HG03378 (cell line): ENCODE results near the gene UPK3A.
"Not testable (repeated sequence)": the region's sequence is repeated elsewhere in the genome, so short reads cannot be mapped to it uniquely, and the experiment has no call there.

ENCODE experiments used
- ATAC-seq: cut with Tn5 transposase; IDR thresholded peaks from one replicate; pipeline ENCODE4 v1.9.1; 2021; ENCODE audit warnings: mild to moderate bottlenecking, moderate library complexity; ENCODE audit not compliant: unreplicated experiment

The UPK3A gene

GRCh38 chr22:45254789-45255278 is 29.9 kb upstream of the UPK3A start:
- ATAC-seq: no peak

DNA sequence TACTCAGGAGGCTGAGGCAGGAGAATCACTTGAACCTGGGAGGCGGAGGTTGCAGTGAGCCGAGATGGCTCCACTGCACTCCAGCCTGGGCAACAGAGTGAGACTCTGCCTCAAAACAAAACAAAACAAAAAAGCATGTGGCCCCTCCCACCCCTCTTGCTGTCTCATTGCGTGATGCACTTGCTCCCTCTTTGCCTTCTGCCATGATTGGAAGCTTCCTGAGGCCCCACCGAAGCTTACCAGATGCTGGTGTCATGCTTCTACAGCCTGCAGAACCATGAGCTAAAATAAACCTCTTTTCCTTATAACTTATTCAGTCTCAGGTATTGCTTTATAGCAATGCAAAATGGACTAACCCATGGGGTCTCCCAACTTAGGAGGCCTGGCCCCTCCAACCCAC is 26.8 kb upstream of the UPK3A start:
- ATAC-seq: not testable (repeated sequence)

DNA sequence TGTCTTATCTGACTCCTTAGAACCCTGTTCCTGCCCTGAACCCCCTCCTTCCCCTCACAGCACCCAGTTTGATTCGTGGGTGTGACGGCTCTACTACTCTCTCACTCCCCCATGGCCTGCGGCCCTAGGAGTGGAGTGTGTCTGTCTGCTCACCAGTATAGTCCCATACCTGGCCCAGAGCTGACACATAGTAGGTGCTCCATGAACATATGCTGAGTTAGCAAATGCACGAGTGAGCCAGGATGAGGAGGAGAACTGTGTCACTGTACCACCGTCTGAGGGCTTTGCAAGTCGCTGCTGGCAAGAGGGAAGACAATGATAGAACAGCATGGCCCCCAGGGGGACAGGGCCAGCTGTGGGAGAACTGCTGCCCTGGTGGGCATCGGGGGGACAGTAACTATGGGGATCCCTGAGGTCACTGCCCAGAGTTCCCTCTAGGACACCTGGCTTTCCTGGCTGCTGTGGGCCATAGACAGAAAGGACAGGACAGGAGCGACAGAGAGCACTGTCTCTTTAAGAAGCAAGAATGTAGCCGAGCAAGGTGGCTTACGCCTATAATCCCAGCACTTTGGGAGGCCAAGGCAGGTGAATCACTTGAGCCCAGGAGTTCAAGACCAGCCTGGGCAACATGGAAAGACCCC is 24.9 kb upstream of the UPK3A start:
- no peak for ATAC-seq

- not testable (repeated sequence) for ATAC-seq
Measured at GRCh38 chr22:45260395-45260759, 24.4 kb upstream of the UPK3A start.

- no peak for ATAC-seq
Measured at GRCh38 chr22:45261407-45262088, 23.2 kb upstream of the UPK3A start.

- no peak for ATAC-seq
Measured at GRCh38 chr22:45262195-45262930, 22.4 kb upstream of the UPK3A start.

GRCh38 chr22:45262931-45263462 is 21.8 kb upstream of the UPK3A start:
- ATAC-seq: peak; percentile 24

DNA sequence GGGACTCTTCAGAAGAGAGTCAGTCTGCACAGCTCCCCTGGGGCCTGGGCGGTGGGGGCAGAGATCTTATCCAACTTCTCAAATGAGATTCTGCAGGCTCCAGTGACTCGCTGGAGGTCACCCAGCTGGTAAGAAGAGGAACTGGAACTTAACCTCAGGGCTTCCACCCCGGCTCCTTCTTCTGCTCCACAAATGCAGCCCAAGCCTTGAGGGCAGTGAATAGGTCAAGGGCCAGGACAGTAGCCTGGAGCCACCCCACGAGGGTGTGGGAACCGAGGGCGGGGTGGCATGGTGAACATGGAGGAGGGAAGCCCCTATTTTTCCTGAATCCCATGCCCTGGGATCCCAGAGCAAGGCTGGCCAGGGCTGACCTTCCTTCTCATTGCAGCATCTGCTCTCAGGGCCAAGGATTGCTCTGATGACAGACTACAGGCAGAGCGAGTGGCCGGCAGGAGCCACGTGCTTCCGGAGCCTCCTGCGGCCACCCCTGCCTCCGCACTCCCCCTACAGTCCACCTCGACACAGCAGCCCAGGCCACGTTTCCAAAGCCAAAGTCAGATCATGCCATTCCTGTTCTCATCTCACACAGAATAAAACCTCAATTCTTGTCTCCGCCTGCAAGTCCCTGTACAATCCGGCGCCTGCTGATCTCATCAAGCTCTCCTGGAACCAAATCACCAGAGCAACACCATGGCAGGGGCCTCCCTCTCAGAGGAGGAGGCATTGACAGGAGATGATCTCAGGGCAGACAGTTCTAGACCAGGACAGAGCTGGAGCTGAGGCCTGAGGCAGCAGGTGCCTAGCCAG is 21.1 kb upstream of the UPK3A start:
- ATAC-seq: peak; percentile 76

GRCh38 chr22:45265535-45265934 is 19.2 kb upstream of the UPK3A start:
- ATAC-seq: no peak

DNA sequence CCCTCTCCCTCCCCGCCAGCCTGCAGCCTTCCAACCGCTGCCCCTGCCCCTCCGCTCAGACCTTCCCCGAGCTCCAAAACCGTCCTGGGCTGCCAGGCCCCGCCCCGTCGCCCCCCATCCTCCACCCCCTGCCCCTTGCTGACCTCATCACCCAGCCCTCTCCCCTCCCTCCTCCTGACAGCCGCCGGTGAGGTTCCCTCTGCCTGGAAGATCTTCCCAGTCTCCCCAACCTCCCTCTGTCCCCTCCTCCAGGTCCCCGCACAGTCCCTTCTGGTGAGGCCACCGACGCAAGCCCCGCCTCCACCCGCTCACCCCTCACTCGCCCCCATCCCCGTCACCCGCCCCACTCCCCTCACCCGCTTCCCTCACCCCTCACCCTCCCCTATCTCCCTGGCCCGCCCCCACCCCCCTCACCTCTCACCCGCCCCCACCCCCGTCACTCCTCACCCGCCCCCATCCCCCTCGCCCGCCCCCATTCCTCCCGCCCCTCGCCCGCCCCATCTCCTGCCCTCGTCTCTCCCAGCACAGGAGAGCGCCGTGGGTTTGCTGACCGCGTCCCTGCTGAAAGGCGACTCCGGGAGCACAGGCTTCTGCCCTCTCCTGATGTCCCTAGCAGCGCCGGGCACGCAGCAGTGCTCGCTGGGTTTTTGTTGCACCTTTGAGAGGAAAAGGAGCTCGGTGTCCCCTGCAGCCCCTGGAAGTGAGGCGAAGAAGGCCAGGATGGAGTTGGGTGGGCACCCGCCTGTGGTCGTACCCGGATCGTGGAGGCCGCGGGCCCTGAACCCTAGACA is 16.4 kb upstream of the UPK3A start:
- no peak for ATAC-seq

DNA sequence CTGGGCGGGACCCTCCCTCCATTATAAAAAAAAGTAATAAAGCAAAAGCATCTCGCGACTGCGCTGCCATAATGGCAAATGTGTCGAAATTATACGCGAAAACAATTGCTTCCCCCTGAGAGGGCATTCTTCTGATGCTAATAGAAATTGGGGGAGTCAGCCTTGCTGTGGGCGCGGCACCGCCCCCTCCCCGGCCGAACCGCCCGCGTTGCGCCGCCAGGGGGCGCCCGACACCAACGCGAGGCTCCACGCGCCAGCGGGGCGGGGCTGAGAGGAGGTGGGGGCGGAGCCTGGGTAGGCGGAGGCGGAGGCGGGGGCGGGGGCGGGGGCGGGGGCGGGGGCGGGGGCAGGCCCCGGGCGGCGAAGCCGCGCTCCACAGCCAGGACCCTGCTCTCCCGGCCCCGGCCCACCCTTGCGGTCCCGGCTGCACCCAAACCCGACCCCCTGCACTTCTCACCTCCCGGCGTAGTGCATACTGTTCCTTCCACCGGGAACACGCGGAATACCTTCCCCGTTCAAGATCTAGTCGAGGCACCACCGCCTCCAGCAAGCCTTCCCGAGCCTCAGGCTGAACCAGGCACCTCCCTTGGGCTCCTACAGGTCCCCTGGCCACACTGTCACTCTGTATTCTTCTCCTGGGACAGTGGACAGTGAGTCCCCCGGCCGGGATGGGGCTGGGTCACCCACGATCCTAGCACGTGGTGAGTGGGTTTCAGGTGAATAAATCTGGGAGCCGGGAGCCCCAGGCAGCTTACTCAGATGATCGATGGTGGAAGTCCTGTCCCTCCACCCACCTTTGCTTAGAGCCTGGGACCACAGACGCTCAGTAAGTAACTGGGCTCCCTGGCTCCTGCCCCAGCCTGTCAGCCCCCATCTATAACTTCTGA is 15.5 kb upstream of the UPK3A start:
- no peak for ATAC-seq

GRCh38 chr22:45270095-45271020 is 14.4 kb upstream of the UPK3A start:
- ATAC-seq: no peak

DNA sequence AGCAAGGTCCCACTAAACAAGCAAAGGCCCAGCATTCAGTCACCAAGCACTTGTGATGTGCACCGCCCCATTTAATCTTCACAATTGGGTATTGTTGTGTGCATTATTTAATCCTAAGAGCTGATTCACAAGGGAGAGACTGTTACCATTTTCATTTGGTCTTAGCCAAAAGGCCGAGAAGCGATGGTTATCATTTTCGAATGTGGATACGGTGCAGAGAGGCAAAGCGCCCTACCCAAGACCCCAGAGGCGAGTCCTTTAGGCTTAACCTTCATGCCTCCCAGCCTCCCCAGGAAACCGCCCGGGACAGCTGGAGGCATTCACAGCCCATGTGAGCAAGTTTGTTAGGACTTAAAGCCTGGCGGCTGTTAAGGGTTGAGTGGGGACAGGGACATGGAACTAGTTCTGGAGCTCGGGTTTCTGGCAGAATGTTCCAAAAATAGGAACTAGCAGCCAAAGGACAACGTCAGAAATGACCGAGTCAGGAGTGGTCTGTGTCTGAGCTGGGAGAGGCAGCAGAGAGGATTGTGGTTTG is 13.0 kb upstream of the UPK3A start:
- ATAC-seq: no peak

- ATAC-seq: no peak
Measured at GRCh38 chr22:45272498-45272897, 12.3 kb upstream of the UPK3A start.

- ATAC-seq: no peak
Measured at GRCh38 chr22:45273452-45274075, 11.2 kb upstream of the UPK3A start.

DNA sequence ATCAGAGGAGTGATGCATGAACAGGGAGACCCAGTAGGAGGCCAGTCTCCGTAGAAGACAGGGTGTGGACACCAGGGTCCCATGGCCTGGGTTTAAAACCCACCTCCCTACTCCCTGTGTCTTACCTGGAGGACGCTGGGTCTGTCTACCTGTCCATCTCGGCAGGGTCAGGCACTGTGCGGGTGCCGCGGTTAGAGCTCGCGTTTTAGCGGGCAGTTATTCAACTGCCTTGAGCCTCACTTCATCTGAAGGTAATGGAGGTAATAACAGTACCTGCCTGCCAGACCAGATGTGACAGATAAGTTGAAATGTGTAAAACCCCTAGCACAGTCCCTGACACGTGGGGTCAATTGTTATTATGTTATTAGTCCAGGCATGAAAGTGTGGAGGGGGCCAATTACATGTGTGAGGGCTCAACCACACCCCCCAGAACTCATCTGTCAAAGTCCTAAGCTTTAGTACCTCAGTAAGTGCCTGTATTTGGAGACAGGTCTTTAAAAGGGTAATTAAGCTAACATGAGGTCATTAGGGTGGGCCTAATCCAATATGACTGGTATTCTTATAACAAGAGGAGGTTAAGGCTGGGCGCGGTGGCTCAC is 8.1 kb upstream of the UPK3A start:
- no peak for ATAC-seq

GRCh38 chr22:45277720-45278119 is 7.0 kb upstream of the UPK3A start:
- ATAC-seq: not testable (repeated sequence)
